DOHH2 (cell line): ENCODE results near the gene KAT7.

Experiments
- CTCF ChIP-seq: fragments of 200-600 bp; sonication (generic); IDR thresholded peaks from one replicate; pipeline ENCODE4 v1.5.1; 2014; ENCODE audit warnings: antibody characterized with exemption, mild to moderate bottlenecking, low read depth, low read length; ENCODE audit not compliant: poor library complexity, severe bottlenecking
- EZH2phosphoT487 ChIP-seq: fragments of 200-600 bp; sonication (generic); IDR thresholded peaks from 2 replicates; pipeline ENCODE4 v1.6.1; 2017; ENCODE audit warnings: borderline replicate concordance, mild to moderate bottlenecking, antibody characterized with exemption, low read length, moderate library complexity, mixed read lengths

GRCh38 chr17:49815761-49816281, 27.3 kb downstream of the KAT7 start:
- TF ChIP-seq CTCF = no peak
- TF ChIP-seq EZH2phosphoT487 = no peak
